IPS DF 4.7 (cell line): ENCODE results near the gene RAPGEF1.

Experiments
- DNase-seq: peaks from one replicate; pipeline ENCODE4 v3.0.0-alpha.2; 2013; ENCODE audit warnings: low spot score; ENCODE audit errors: extremely low read depth

The RAPGEF1 gene

GRCh38 chr9:131650254-131650653 lies 89.6 kb downstream of the RAPGEF1 start:
- no peak for DNase-seq

GRCh38 chr9:131649646-131650045 lies 90.2 kb downstream of the RAPGEF1 start:
- no peak for DNase-seq

GRCh38 chr9:131645078-131645776 lies 94.6 kb downstream of the RAPGEF1 start:
- no peak for DNase-seq

- DNase-seq = no peak
Measured at GRCh38 chr9:131642496-131643083, 97.3 kb downstream of the RAPGEF1 start.

GRCh38 chr9:131641618-131642495 lies 98.0 kb downstream of the RAPGEF1 start:
- no peak for DNase-seq

- DNase-seq = no peak
Measured at GRCh38 chr9:131640438-131641137, 99.3 kb downstream of the RAPGEF1 start.

GRCh38 chr9:131639769-131640437 lies 100.0 kb downstream of the RAPGEF1 start:
- no peak for DNase-seq

- DNase-seq = no peak
Measured at GRCh38 chr9:131636593-131636992, 103.3 kb downstream of the RAPGEF1 start.

GRCh38 chr9:131635892-131636291 lies 104.0 kb downstream of the RAPGEF1 start:
- DNase-seq = no peak

GRCh38 chr9:131635285-131635684 lies 104.6 kb downstream of the RAPGEF1 start:
- no peak for DNase-seq

- DNase-seq = no peak
Measured at GRCh38 chr9:131633491-131634031, 106.3 kb downstream of the RAPGEF1 start.

GRCh38 chr9:131631306-131631705 lies 108.6 kb downstream of the RAPGEF1 start:
- no peak for DNase-seq

- DNase-seq = no peak
Measured at GRCh38 chr9:131630205-131630831, 109.6 kb downstream of the RAPGEF1 start.

- no peak for DNase-seq
Measured at GRCh38 chr9:131629825-131630204, 110.1 kb downstream of the RAPGEF1 start.

GRCh38 chr9:131629226-131629500 lies 110.7 kb downstream of the RAPGEF1 start:
- DNase-seq = no peak

- no peak for DNase-seq
Measured at GRCh38 chr9:131628459-131629225, 111.2 kb downstream of the RAPGEF1 start.

- DNase-seq = no peak
Measured at GRCh38 chr9:131627648-131628458, 112.0 kb downstream of the RAPGEF1 start.

- DNase-seq = no peak
Measured at GRCh38 chr9:131627326-131627647, 112.6 kb downstream of the RAPGEF1 start.
